Measurements from ENCODE around the gene ZRANB3.

Gene ZRANB3

GRCh38 chr2:135320465-135321355 is 210.3 kb downstream of the ZRANB3 start:
- no peak for ATAC-seq
- TF ChIP-seq TCF4 (CRISPR knock-in tag; IDR thresholded peaks at IDR 0.05; ENCODE audit: borderline replicate concordance) (peak; percentile 76), CSDC2 (CRISPR knock-in tag; IDR thresholded peaks at IDR 0.05) (no peak)

GRCh38 chr2:135318808-135319207 is 212.2 kb downstream of the ZRANB3 start:
- no peak for TF ChIP-seq TSHZ2 (CRISPR knock-in tag; IDR thresholded peaks at IDR 0.05)
- TF ChIP-seq ZC3H10 (CRISPR knock-in tag; IDR thresholded peaks at IDR 0.05), result no peak
- no peak for TF ChIP-seq ZFP30 (CRISPR knock-in tag; IDR thresholded peaks at IDR 0.05)
- no peak for TF ChIP-seq GLIS3 (CRISPR knock-in tag; IDR thresholded peaks at IDR 0.05)
- TF ChIP-seq ESRRG (CRISPR knock-in tag; IDR thresholded peaks at IDR 0.05), result no peak
- TF ChIP-seq RARB (CRISPR knock-in tag; IDR thresholded peaks at IDR 0.05), result no peak
- no peak for TF ChIP-seq CREB5 (CRISPR knock-in tag; IDR thresholded peaks at IDR 0.05; ENCODE audit: low read depth)
- TF ChIP-seq ZNF565 (CRISPR knock-in tag; conservative IDR thresholded peaks at IDR 0.05; ENCODE audit: low read depth), result no peak
- TF ChIP-seq CSDC2 (CRISPR knock-in tag; IDR thresholded peaks at IDR 0.05), result no peak
- TF ChIP-seq OSR1 (CRISPR knock-in tag; IDR thresholded peaks at IDR 0.05), result no peak
- no peak for TF ChIP-seq SNAI2 (CRISPR knock-in tag; IDR thresholded peaks at IDR 0.05)
- no peak for TF ChIP-seq ARNTL (CRISPR knock-in tag; IDR thresholded peaks at IDR 0.05; ENCODE audit: borderline replicate concordance, low read depth)
- TF ChIP-seq ZNF8 (CRISPR knock-in tag; IDR thresholded peaks at IDR 0.05), result no peak
- no peak for TF ChIP-seq ZFP3 (CRISPR knock-in tag; IDR thresholded peaks at IDR 0.05)
- no peak for TF ChIP-seq PATZ1 (CRISPR knock-in tag; IDR thresholded peaks at IDR 0.05; ENCODE audit: borderline replicate concordance)
- no peak for ATAC-seq

GRCh38 chr2:135317375-135317774 is 213.6 kb downstream of the ZRANB3 start:
- TF ChIP-seq GLIS3 (CRISPR knock-in tag; IDR thresholded peaks at IDR 0.05) (no peak), ZNF8 (CRISPR knock-in tag; IDR thresholded peaks at IDR 0.05) (no peak), POU6F1 (CRISPR knock-in tag; IDR thresholded peaks at IDR 0.05; ENCODE audit: borderline replicate concordance, low read depth) (no peak), ZFP3 (CRISPR knock-in tag; IDR thresholded peaks at IDR 0.05) (no peak), RARB (CRISPR knock-in tag; IDR thresholded peaks at IDR 0.05) (no peak), TOX (CRISPR knock-in tag; IDR thresholded peaks at IDR 0.05; ENCODE audit: borderline replicate concordance) (no peak), PPARA (CRISPR knock-in tag; IDR thresholded peaks at IDR 0.05; ENCODE audit: borderline replicate concordance) (no peak), TSHZ2 (CRISPR knock-in tag; IDR thresholded peaks at IDR 0.05) (no peak), CSDC2 (CRISPR knock-in tag; IDR thresholded peaks at IDR 0.05) (no peak), PATZ1 (CRISPR knock-in tag; IDR thresholded peaks at IDR 0.05; ENCODE audit: borderline replicate concordance) (no peak), ZC3H10 (CRISPR knock-in tag; IDR thresholded peaks at IDR 0.05) (no peak), BACH2 (CRISPR knock-in tag; IDR thresholded peaks at IDR 0.05; ENCODE audit: borderline replicate concordance) (no peak), ISL1 (CRISPR knock-in tag; IDR thresholded peaks at IDR 0.05) (no peak), CREB5 (CRISPR knock-in tag; IDR thresholded peaks at IDR 0.05; ENCODE audit: low read depth) (no peak), ZNF70 (CRISPR knock-in tag; IDR thresholded peaks at IDR 0.05) (no peak), ESRRG (CRISPR knock-in tag; IDR thresholded peaks at IDR 0.05) (no peak), ARNTL (CRISPR knock-in tag; IDR thresholded peaks at IDR 0.05; ENCODE audit: borderline replicate concordance, low read depth) (no peak), SNAI2 (CRISPR knock-in tag; IDR thresholded peaks at IDR 0.05) (no peak), ZFP30 (CRISPR knock-in tag; IDR thresholded peaks at IDR 0.05) (no peak)

More at GRCh38 chr2:135317375-135317774, 213.6 kb downstream of the ZRANB3 start:
- no peak for ATAC-seq

Data from SK-N-SH treated with all-trans-retinoic acid at 6 μM for 48 hours (cell line).